Epithelial cell of proximal tubule (primary cell): ENCODE results near the gene HGS. TPM values are rescaled to one million over a fixed set of nuclear protein-coding genes. Genes with fewer than 3 reads are reported as not detected.
A peak's percentile ranks its signal among the peaks of the same experiment; 100 is the strongest.

Experiments
- DNase-seq: peaks from one replicate; pipeline ENCODE4 v3.0.0-alpha.2; 2011; ENCODE audit warnings: low read depth
- H3K4me3 ChIP-seq: 2 replicates; pipeline ENCODE4 v1.5.1; 2011; ENCODE audit warnings: low read depth, mild to moderate bottlenecking, low read length
- total RNA-seq: library from RNA; depleted of rRNA; stranded (reverse); fragments of >200 nt; gene quantifications from 2 replicates; pipeline ENCODE4 v1.2.3, GENCODE V29; 2015
- TF ChIP-seq, protein P1 (sequence below): conservative IDR thresholded peaks from 2 replicates; pipeline ENCODE4 v1.5.1; 2012; ENCODE audit warnings: low read depth, mild to moderate bottlenecking, low read length

Gene HGS
- total RNA-seq, 1 donor from 2014 or later, result 122 TPM

DNA sequence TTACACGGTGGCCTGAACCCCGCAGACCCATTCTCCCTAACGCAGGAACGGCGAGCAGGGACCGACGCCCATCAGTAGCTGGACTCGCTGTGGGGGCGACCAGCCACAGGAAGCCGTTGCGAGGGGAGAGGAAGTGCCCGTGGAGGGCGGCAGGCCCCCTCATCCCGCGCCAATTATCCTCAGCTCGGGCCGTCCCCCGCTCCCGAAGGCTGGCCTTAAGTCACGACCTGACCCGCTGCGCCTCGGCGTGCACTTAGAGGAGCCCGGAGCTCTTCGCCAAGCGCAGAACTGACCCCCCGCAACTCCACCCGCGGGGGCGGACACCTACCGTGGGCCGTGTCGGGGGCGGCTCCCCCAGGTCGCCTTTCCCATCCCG, 615 bp upstream of the HGS start:
- H3K4me3 ChIP-seq, result peak overlapping the region; percentile 96
- TF ChIP-seq, protein P1, sequence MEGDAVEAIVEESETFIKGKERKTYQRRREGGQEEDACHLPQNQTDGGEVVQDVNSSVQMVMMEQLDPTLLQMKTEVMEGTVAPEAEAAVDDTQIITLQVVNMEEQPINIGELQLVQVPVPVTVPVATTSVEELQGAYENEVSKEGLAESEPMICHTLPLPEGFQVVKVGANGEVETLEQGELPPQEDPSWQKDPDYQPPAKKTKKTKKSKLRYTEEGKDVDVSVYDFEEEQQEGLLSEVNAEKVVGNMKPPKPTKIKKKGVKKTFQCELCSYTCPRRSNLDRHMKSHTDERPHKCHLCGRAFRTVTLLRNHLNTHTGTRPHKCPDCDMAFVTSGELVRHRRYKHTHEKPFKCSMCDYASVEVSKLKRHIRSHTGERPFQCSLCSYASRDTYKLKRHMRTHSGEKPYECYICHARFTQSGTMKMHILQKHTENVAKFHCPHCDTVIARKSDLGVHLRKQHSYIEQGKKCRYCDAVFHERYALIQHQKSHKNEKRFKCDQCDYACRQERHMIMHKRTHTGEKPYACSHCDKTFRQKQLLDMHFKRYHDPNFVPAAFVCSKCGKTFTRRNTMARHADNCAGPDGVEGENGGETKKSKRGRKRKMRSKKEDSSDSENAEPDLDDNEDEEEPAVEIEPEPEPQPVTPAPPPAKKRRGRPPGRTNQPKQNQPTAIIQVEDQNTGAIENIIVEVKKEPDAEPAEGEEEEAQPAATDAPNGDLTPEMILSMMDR, result no peak
- DNase-seq, result no peak

DNA sequence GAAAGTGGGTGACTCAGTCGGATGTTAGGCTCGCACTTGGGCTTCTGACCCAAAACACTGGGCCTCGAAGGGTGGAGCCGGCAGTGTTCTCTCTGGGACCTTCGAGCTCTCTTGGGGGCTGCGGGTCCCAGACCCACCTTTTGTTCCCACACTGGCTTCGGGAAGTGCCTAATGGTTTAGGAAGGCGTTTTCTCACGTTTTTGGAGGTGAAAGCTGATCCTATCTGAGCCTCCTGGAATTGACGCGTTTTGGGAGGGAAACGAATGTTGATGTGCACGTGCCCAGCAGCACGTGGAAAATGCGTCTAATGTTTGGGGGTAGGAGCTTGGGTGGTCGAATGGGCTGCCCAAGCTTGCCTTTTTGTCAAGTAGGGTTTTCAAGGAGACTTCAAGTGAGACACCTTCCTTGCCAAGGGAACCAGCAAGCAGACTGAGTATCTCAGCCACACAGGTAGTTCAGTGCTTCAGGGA, 666 bp downstream of the HGS start:
- TF ChIP-seq, protein P1, result no peak
- H3K4me3 ChIP-seq, result peak overlapping the region; percentile 96
- DNase-seq, result no peak

DNA sequence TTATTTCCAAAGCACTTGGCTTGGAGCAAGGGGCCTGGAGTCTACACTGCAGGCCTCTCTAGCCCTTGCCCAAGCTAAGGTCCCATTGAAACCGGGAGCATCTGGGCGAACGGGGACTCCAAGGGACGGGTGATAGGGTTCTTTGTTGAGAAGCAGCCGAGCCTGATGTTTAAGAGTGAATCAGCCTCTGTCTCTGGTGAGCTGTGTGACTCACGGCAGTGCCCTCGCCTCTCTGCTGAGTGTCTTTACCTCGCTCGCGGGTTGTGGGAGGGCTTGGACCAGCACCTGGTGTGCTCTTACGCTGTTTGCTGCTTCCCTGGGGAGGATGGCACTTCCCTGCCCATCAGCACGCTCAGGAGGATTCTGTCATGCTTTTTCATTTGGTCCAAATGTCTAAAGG, 1.3 kb downstream of the HGS start:
- H3K4me3 ChIP-seq, result peak overlapping the region; percentile 96
- TF ChIP-seq, protein P1, result no peak
- no peak for DNase-seq

DNA sequence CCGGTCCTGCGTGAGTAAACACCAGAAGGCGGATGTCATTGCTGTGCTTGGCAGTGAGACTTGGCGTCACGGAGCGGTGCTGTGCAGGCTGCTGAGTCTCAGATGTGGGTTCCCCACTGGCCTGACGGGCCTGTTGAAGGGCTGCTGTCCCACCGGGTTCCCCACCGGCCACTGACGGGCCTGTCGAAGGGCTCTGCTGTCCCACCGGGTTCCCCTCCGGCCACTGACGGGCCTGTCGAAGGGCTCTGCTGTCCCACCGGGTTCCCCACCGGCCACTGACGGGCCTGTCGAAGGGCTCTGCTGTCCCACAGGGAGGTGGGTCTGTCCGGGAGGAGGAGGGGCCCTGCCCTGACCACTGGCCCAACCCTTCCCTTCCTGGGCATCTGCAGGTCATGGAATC, 2.8 kb downstream of the HGS start:
- TF ChIP-seq, protein P1, result no peak
- DNase-seq, result no peak
- H3K4me3 ChIP-seq, result no peak overlapping the region

DNA sequence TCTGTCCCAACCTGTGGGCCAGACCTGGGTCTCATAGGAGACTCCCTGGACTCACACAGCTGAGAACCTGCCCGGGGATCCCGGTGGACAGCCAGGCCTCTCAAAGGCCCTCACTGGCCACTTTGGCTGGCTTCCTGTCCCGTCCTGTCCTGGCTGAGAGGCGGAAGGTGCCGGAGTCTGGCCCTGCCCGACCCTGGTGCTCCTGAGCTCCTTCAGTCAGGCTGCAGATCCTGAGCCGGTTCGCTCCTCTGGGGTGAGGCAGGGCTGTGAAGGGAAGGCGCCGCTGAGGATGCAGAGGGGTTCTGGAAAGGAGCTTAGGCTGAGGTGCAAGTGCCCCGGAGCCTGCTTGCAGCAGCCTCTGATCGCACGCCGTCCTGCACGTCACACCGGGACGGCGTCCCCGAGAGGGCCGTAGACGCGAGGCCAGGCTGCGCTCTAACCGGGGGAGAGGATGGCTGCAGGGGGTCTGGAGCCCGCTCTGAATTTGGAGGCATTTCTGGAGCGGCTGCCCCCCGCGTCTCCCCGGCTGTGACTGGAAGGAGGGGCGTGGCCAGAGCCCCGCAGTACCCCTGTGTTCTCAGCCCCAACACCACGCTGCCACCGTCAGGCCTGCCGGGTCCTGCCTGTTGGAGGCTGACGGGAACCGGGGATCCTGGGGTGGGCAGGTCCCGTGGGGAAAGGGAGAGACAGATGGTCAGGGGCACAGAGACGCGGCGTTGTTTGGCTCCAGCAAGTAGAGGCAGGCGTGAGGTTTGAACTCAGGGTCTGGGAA, 4.1 kb downstream of the HGS start:
- no peak for DNase-seq
- no peak overlapping the region for H3K4me3 ChIP-seq
- TF ChIP-seq, protein P1, result no peak

DNA sequence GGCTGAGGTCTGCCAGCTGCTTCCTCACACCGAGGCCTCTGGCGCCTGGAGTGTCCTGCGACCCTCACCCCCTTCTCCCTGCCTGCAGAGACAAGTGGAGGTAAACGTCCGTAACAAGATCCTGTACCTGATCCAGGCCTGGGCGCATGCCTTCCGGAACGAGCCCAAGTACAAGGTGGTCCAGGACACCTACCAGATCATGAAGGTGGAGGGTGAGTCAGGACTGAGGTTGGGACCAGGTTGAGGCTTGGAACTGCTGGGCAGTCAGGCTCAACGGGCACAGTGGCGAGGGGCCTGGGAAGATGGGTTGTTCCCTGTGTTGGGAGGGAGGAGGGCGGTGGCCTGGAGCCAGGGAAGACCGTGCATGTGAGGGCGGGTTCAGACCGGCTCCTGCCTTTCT, 4.8 kb downstream of the HGS start:
- TF ChIP-seq, protein P1, result no peak
- no peak for DNase-seq
- no peak overlapping the region for H3K4me3 ChIP-seq

DNA sequence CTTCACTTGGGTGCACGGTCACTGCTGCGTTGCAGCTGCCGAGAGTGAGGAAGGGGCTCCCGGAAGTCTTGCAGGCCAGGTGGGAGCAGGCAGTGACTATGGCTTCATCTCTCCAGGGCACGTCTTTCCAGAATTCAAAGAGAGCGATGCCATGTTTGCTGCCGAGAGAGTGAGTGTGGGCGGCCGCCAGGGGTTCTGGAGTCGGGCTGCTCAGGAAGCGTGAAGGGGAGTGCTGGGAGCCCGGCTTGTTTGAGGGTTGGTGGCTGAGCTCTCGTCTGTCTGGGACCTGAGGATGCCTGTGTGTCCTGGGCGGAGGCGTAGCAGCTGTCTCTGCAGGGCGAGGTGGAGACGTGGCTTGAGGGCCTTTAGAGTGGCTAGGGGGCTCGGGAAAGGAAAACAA, 6.3 kb downstream of the HGS start:
- DNase-seq, result no peak
- TF ChIP-seq, protein P1, result no peak
- H3K4me3 ChIP-seq, result no peak overlapping the region
